ENCODE measurements around the gene TMEM165.

GRCh38 chr4:55437823-55438222 is 42.1 kb downstream of the TMEM165 start:
- no peak for TF ChIP-seq CTCF (IDR thresholded peaks at IDR 0.05)
- TF ChIP-seq EZH2 (IDR thresholded peaks at IDR 0.05; ENCODE audit: borderline replicate concordance, insufficient read depth, low read depth, low read length, poor library complexity, severe bottlenecking), result no peak

Data from B cell (primary cell).